Gastrocnemius medialis (tissue), 4 donors: ENCODE results near the gene SLC1A7.

Experiments
- POLR2A ChIP-seq, 2 donors: fragments of 450-650 bp; IDR thresholded peaks; one replicate each; pipeline ENCODE4 v1.6.1; 2017; ENCODE audit warnings: antibody characterized with exemption in 2 of 2, mild to moderate bottlenecking in 2 of 2, moderate library complexity in 2 of 2
- TF ChIP-seq, protein P1 (sequence below), 5 experiments: fragments of 450-650 bp in 3 of 5; fragments of 200-600 bp in 2 of 5; sonication (generic) in 2 of 5; IDR thresholded peaks in 4 of 5; conservative IDR thresholded peaks in 1 of 5; 1 replicate in 4 of 5; 2 replicates in 1 of 5; pipeline ENCODE4 v1.5.1; 2016 to 2019; ENCODE audit warnings: antibody characterized with exemption in 5 of 5, mild to moderate bottlenecking in 3 of 5, moderate library complexity in 3 of 5

DNA sequence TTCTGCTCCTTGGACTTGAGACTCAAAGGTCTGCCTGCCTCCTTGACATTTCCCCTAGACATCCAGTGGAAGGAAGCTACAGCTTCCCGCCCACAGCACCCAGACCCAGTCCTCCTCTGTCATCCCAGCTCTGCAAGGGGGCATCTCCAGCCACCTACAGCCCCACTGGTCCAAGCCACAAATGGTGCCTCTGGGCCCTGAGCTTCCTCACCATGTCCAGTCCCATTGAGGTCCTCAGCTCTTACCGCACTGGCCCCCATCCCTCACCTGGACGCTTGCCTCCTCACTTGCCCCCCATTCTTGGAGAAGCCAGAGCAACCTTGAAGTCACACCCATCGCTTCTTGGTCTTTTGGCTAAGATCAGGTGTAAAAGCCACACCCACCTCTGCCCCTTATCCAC is 67.2 kb downstream of the SLC1A7 start:
- TF ChIP-seq, protein P1, sequence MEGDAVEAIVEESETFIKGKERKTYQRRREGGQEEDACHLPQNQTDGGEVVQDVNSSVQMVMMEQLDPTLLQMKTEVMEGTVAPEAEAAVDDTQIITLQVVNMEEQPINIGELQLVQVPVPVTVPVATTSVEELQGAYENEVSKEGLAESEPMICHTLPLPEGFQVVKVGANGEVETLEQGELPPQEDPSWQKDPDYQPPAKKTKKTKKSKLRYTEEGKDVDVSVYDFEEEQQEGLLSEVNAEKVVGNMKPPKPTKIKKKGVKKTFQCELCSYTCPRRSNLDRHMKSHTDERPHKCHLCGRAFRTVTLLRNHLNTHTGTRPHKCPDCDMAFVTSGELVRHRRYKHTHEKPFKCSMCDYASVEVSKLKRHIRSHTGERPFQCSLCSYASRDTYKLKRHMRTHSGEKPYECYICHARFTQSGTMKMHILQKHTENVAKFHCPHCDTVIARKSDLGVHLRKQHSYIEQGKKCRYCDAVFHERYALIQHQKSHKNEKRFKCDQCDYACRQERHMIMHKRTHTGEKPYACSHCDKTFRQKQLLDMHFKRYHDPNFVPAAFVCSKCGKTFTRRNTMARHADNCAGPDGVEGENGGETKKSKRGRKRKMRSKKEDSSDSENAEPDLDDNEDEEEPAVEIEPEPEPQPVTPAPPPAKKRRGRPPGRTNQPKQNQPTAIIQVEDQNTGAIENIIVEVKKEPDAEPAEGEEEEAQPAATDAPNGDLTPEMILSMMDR (IDR thresholded peaks at IDR 0.05 in 4 of 5, conservative IDR thresholded peaks at IDR 0.05 in 1 of 5), result no peak
- no peak for TF ChIP-seq POLR2A (IDR thresholded peaks at IDR 0.05)
